ENCODE data around the gene AKR1A1.

AKR1A1 gene

GRCh38 chr1:45607404-45608074, 56.9 kb downstream of the AKR1A1 start:
- no peak for TF ChIP-seq CTCF (IDR thresholded peaks at IDR 0.05; ENCODE audit: low read depth, low read length, missing control alignments)
- no peak overlapping the region for H3K4me3 ChIP-seq (replicated peaks; ENCODE audit: low read depth, low read length)
- no peak for DNase-seq (ENCODE audit: extremely low read depth, low read depth)

GRCh38 chr1:45608175-45609156, 57.8 kb downstream of the AKR1A1 start:
- no peak for TF ChIP-seq CTCF (IDR thresholded peaks at IDR 0.05; ENCODE audit: low read depth, low read length, missing control alignments)
- no peak for DNase-seq (ENCODE audit: extremely low read depth, low read depth)
- no peak overlapping the region for H3K4me3 ChIP-seq (replicated peaks; ENCODE audit: low read depth, low read length)

- H3K4me3 ChIP-seq (replicated peaks; ENCODE audit: low read depth, low read length): no peak overlapping the region
- no peak for TF ChIP-seq CTCF (IDR thresholded peaks at IDR 0.05; ENCODE audit: low read depth, low read length, missing control alignments)
- no peak for DNase-seq (ENCODE audit: extremely low read depth, low read depth)
These were observed 60.1 kb downstream of the AKR1A1 start for GRCh38 chr1:45610589-45611226.

- no peak overlapping the region for H3K4me3 ChIP-seq (replicated peaks; ENCODE audit: low read depth, low read length)
- DNase-seq (ENCODE audit: extremely low read depth, low read depth): no peak
- TF ChIP-seq CTCF (IDR thresholded peaks at IDR 0.05; ENCODE audit: low read depth, low read length, missing control alignments): no peak
These were observed 62.4 kb downstream of the AKR1A1 start for GRCh38 chr1:45612941-45613579.

GRCh38 chr1:45615885-45616284, 65.3 kb downstream of the AKR1A1 start:
- H3K4me3 ChIP-seq (replicated peaks; ENCODE audit: low read depth, low read length): no peak overlapping the region
- TF ChIP-seq CTCF (IDR thresholded peaks at IDR 0.05; ENCODE audit: low read depth, low read length, missing control alignments): no peak
- no peak for DNase-seq (ENCODE audit: extremely low read depth, low read depth)

- DNase-seq (ENCODE audit: extremely low read depth, low read depth): peak; percentile 2
- H3K4me3 ChIP-seq (replicated peaks; ENCODE audit: low read depth, low read length): no peak overlapping the region
- TF ChIP-seq CTCF (IDR thresholded peaks at IDR 0.05; ENCODE audit: low read depth, low read length, missing control alignments): no peak
These were observed 67.0 kb downstream of the AKR1A1 start for GRCh38 chr1:45617618-45618017.
